GM20431 (cell line): ENCODE results near the gene FREY1.
"Not testable (repeated sequence)": the region's sequence is repeated elsewhere in the genome, so short reads cannot be mapped to it uniquely, and the experiment has no call there.

Source experiments
- in situ Hi-C: fragments of 300-500 bp; cut with MseI, MboI; formaldehyde crosslinking; loops from one replicate; pipeline ENCODE4 v1.15.0; 2020; ENCODE audit warnings: low sequenced_read_pairs; ENCODE audit not compliant: unreplicated experiment

The FREY1 gene

GRCh38 chr11:45917623-45918330 is 10.7 kb upstream of the FREY1 start, which contains the start of gene PEX16:
PEX16 (minus strand) TSS chr11:45917877; CDS start chr11:45917811, 66 bp downstream.
- in situ Hi-C loops: no loop called here

DNA sequence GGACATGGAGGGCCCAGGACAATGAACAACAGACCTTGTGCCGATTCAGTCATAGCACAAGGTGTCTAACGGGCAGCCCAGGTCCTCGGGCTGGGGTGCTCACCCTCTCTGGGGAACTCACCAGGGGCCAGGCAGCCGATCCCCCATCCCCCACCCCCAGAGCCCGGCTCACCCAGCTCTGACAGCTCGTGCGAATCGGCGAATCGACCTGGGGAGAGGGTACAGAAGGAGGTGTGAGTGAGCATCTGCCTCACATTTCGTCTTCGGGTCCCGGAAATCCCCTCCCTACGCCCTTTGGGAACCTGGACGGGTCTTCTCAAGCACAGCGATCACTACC is 10.2 kb upstream of the FREY1 start:
- in situ Hi-C loops: no loop called here

- in situ Hi-C loops: no loop called here
Measured at GRCh38 chr11:45915446-45915845, 8.4 kb upstream of the FREY1 start.

DNA sequence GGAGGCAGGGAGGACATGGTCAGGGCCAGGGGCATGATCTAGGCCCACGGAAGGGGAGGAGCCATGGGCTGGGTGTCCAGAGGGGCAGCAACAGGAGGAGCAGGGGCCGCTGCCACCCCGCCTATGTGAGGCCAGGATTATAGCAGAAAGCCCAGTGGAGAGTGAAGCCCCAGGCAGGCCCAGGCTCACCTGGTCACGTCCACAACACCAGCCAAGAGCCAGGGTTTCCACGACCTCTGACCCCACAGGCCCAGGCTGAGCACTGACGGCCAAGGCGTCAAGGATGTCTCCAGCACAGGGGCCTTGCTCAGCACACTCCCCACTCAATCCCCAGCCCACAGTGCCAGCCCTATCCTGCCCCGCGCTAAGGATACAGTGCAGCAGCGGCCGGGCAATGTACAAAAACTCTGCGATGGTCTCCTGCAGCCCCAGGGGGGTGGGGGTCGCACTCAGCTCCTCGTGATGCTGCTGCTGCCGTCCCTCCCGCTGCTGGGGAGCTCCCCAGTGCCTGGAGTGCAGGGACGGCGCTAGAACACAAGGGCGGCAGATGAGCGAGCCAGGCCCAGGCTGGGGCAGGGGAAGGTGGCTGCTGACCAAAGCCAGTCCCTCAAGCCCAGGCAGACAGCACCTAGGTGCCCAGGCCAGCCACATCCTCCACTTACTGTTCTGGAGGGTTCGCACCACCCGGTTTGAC is 7.0 kb upstream of the FREY1 start:
- in situ Hi-C loops: no loop called here

- in situ Hi-C loops: no loop called here
Measured at GRCh38 chr11:45913514-45913913, 6.4 kb upstream of the FREY1 start.

DNA sequence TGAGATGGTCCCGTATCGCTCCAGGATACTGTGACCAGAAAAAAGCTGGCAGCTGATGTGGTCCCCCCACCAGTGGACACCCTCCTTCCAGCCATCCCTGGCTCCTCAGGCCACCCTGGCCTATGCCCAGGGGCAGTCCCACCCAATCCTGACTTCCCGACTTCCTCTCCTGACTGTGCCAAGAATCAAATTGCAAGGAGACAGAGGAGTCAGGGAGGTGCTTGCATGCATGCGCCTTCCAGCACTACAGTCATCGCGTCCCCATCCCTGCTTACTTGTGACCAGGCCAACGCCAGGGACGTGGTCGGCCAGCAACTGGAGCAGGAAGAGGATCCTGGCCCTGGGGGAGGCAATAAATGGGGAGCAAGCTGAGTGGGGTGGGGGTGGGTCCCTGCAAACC is 3.6 kb upstream of the FREY1 start:
- in situ Hi-C loops: no loop called here

GRCh38 chr11:45909594-45910475 is 2.8 kb upstream of the FREY1 start:
- in situ Hi-C loops: no loop called here

DNA sequence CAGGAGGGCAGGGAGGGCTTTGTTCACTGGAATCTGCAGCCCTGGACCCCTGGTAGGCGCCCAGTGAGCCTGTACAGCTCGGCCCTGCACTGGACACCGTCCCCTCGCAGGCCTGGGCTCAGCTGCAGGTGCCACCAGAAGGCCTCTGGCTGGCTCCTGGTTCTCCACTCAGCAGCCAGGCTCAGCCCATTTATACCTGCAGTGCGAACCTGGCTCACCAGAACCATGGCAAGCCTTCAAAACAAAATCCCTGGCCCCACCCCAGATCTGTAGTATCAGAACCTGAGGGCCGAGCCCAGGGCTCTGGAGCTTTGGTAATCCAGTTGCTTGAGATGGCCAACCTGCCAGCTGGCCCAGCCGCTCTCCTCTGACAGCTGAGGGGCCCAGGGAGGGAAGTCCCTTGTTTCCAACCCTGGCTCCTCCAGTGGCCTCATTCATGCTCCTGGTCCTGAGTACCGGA is 870 bp upstream of the FREY1 start:
- in situ Hi-C loops: no loop called here

GRCh38 chr11:45906096-45906682 is 882 bp downstream of the FREY1 start:
- in situ Hi-C loops: no loop called here

DNA sequence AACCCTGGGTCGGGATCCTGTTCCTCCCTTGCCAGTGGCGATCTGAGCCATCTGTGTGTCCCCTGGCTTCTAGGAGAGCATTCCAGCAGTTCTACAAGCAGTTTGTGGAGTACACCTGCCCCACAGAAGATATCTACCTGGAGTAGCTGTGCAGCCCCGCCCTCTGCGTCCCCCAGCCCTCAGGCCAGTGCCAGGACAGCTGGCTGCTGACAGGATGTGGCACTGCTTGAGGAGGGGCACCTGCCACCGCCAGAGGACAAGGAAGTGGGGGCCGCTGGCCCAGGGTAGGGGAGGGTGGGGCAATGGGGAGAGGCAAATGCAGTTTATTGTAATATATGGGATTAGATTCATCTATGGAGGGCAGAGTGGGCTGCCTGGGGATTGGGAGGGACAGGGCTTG is 1.5 kb downstream of the FREY1 start:
- in situ Hi-C loops: not testable (repeated sequence)

DNA sequence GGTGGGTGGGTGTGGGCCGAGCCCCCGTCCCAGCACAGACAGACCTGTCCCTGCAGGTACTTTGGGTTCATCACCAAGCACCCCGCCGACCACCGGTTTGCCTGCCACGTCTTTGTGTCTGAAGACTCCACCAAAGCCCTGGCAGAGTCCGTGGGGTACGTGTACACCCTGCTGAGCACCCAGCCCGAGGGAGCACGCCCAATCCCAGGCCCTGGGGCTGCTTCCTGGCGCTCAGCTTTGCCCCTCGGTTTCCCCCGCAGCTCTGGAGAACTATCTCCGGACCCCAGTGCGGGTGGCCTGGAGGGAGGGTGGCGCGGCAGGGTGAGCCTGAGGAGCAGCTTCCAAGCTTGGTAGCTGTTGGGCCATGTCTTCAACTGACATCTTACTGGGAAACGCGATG is 2.0 kb downstream of the FREY1 start:
- in situ Hi-C loops: no loop called here

GRCh38 chr11:45904309-45904915 is 2.7 kb downstream of the FREY1 start:
- in situ Hi-C loops: no loop called here

DNA sequence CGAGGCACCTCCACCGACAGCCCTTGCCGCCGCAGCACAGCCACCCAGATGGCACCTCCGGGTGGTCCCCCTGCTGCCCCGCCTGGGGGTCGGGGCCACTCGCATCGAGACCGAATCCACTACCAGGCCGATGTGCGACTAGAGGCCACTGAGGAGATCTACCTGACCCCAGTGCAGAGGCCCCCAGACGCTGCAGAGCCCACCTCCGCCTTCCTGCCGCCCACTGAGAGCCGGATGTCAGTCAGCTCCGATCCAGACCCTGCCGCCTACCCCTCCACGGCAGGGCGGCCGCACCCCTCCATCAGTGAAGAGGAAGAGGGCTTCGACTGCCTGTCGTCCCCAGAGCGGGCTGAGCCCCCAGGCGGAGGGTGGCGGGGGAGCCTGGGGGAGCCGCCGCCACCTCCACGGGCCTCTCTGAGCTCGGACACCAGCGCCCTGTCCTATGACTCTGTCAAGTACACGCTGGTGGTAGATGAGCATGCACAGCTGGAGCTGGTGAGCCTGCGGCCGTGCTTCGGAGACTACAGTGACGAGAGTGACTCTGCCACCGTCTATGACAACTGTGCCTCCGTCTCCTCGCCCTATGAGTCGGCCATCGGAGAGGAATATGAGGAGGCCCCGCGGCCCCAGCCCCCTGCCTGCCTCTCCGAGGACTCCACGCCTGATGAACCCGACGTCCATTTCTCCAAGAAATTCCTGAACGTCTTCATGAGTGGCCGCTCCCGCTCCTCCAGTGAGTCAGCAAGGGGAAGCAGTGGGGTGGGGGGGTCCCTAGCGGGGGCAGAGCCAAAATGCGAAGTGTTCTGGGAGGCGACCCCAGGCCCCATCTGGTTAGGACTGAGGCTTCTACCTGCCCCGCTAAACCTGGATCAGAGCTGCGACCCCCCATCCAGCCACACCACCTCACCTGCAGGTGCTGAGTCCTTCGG is 4.4 kb downstream of the FREY1 start:
- in situ Hi-C loops: no loop called here

GRCh38 chr11:45901626-45902025 is 5.4 kb downstream of the FREY1 start:
- in situ Hi-C loops: no loop called here

DNA sequence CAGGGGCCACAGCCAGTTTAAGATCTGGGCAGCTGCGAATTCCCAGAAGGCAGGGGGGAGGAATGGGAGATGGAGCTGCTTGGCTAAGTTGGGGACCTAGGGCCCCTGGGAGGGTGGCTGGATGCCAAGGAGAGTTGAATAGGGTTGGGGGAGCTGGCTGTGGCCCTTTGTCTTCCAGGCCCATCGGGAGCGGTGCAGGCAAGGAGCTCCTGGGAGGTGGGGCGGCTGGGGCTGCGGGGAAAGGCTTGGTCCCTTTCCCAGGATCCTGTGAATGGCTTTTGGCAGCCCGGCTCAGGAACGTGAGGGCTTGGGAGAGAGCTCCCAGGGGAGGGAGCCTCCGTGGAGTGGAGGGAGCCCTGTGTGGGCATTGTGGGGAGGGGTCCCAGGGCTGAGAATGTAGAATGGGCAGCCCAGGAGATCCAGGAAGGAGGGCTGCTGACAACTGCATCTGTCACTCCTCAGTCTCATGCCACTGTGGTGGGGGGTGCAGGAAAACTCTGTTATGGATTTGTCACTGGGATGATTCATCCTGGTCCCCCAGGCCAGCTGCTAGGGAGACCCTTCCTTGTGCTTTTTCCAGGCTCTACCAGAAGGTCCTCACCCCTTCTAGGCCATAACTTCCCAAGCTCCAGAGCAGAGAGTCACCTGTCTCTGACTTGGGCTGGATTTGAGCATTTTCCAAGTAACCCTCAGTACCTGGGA is 6.0 kb downstream of the FREY1 start:
- in situ Hi-C loops: no loop called here

DNA sequence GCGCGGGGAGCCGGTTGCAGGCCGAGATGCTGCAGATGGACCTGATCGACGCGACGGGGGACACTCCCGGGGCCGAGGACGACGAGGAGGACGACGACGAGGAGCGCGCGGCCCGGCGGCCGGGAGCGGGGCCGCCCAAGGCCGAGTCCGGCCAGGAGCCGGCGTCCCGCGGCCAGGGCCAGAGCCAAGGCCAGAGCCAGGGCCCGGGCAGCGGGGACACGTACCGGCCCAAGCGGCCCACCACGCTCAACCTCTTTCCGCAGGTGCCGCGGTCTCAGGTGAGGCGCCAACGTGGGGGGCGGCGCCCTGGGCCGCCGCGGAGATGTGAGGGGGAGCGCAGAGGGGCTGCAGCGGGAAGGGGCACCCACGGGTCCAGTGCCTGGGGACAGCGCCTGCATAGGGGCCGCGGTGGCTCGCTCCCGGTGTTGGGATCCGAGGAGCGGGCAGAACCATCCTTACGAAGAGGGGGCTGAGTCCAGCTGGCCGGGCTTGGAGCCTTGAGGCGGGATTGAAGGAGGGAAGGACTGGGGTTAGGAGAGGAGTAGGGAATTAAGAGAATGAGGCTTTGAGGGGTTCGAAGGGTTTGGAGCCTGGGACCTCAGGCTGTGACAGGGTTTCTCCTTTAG is 6.8 kb downstream of the FREY1 start:
- in situ Hi-C loops: not testable (repeated sequence)

- in situ Hi-C loops: no loop called here
Measured at GRCh38 chr11:45899448-45900174, 7.5 kb downstream of the FREY1 start.
